ENCODE data around the gene SEZ6L2. TPM values are rescaled to one million over a fixed set of nuclear protein-coding genes. Genes with fewer than 3 reads are reported as not detected.

Gene SEZ6L2
- total RNA-seq, 1 experiment from 2014 or later: 70.7 TPM

DNA sequence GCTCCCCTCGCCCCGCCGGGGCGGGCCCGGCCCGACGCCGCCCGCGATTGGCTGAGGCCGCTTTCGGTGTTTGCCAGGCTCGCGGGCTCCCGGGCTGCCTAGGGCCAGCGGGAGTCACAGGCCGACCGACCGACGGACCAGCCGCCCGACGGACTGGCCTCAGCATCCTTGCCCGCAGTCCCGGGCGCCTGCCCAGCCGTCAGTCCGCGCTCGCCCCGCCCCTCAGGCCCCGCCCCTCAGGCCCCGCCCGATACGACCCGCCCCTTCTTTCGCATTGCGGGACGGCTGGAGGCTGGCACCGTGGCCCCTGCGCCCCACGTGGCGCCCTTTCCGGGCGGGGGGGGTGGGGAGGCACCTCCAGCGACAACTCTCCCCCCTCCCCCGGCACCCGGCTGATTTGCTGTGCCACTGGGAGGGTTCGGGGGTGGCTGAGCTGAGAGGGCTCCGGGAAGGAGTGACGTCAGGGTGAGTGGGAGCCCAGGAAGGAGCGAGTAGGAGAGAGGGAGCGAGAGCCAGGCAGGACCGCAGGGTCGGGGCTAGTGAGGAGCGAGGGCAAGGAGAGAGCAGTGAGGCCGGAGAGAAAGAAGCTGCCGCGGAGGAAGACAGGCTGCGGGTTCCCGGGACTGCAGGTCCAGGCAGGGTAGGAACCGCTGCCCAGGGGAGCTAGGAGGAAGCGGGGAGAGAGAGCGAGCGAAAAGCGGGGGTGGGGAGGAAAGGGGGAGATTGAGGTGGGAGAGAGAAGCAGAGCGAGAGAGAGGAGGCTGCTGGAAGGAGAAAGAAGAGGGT lies 945 bp upstream of the SEZ6L2 start, which contains the start of gene ASPHD1:
Gene ASPHD1 (plus strand): TSS at position 387 of the 786 bp plus-strand sequence. CDS start 484 bp downstream, outside the sequence.
- BruUV-seq (replicated peaks): no TSS peak
- peak; percentile 57 for DNase-seq (ENCODE audit: low read depth, low spot score)
- Histone ChIP-seq H3K27me3 (ENCODE audit: control insufficient read depth, insufficient read depth, low read length) (no peaks in the 10 kb centered on the region), H3K4me1 (ENCODE audit: control insufficient read depth, insufficient read depth, low read length) (peaks cover 5% of the 10 kb centered on the region; the same call in 1 of the 2 replicates), H3K9me3 (ENCODE audit: control insufficient read depth, insufficient read depth, low read depth, low read length) (no peaks in the 10 kb centered on the region), H3K4me3 (ENCODE audit: low read depth in 2 of 2, low read length in 2 of 2) (peak within 1 kb of the TSS; percentile 48 to 71), H3K27ac (ENCODE audit: low read length) (peak within 1 kb of the TSS; percentile 70), H3K36me3 (ENCODE audit: control insufficient read depth, insufficient read depth, low read length) (no peaks in the 10 kb centered on the region)
- CTCF ChIA-PET: interaction anchor here (0.5 to 1.7 kb wide), 6 partner anchors 12 to 225 kb away, joined by 3 to 10 read pairs (median 4); no protein-coding TSS in a partner anchor
- peak; percentile 84 for ATAC-seq
- in situ Hi-C loops (cut with HindIII; ENCODE audit: low pct_unique_long_range_greater_than_20kb, low sequenced_read_pairs): no loop called here
- TF ChIP-seq, protein P1, sequence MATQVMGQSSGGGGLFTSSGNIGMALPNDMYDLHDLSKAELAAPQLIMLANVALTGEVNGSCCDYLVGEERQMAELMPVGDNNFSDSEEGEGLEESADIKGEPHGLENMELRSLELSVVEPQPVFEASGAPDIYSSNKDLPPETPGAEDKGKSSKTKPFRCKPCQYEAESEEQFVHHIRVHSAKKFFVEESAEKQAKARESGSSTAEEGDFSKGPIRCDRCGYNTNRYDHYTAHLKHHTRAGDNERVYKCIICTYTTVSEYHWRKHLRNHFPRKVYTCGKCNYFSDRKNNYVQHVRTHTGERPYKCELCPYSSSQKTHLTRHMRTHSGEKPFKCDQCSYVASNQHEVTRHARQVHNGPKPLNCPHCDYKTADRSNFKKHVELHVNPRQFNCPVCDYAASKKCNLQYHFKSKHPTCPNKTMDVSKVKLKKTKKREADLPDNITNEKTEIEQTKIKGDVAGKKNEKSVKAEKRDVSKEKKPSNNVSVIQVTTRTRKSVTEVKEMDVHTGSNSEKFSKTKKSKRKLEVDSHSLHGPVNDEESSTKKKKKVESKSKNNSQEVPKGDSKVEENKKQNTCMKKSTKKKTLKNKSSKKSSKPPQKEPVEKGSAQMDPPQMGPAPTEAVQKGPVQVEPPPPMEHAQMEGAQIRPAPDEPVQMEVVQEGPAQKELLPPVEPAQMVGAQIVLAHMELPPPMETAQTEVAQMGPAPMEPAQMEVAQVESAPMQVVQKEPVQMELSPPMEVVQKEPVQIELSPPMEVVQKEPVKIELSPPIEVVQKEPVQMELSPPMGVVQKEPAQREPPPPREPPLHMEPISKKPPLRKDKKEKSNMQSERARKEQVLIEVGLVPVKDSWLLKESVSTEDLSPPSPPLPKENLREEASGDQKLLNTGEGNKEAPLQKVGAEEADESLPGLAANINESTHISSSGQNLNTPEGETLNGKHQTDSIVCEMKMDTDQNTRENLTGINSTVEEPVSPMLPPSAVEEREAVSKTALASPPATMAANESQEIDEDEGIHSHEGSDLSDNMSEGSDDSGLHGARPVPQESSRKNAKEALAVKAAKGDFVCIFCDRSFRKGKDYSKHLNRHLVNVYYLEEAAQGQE (IDR thresholded peaks at IDR 0.05; ENCODE audit: insufficient read depth in 1 of 2, low read depth in 2 of 2, low read length in 1 of 2): peak in 1 of 2 experiments; percentile 98; a peak in 2 of 4 replicates
- TF ChIP-seq TCF7L2 (IDR thresholded peaks at IDR 0.05; ENCODE audit: low read depth, low read length): no peak
- TF ChIP-seq SIN3A (IDR thresholded peaks at IDR 0.05; ENCODE audit: borderline replicate concordance, insufficient read depth, low read depth, low read length): peak; percentile 96
- peak; percentile 40; the same call in 1 of the 2 replicates for TF ChIP-seq POLR2AphosphoS5 (IDR thresholded peaks at IDR 0.05; ENCODE audit: low read depth, low read length)
- TF ChIP-seq CTCF (IDR thresholded peaks at IDR 0.05): no peak
- POLR2A ChIA-PET: interaction anchor here (0.6 to 0.7 kb wide), 8 partner anchors 12 to 286 kb away, joined by 4 to 9 read pairs (median 6); no protein-coding TSS in a partner anchor
- intact Hi-C loops (cut with micrococcal nuclease; ENCODE audit: unreplicated experiment): no loop called here

DNA sequence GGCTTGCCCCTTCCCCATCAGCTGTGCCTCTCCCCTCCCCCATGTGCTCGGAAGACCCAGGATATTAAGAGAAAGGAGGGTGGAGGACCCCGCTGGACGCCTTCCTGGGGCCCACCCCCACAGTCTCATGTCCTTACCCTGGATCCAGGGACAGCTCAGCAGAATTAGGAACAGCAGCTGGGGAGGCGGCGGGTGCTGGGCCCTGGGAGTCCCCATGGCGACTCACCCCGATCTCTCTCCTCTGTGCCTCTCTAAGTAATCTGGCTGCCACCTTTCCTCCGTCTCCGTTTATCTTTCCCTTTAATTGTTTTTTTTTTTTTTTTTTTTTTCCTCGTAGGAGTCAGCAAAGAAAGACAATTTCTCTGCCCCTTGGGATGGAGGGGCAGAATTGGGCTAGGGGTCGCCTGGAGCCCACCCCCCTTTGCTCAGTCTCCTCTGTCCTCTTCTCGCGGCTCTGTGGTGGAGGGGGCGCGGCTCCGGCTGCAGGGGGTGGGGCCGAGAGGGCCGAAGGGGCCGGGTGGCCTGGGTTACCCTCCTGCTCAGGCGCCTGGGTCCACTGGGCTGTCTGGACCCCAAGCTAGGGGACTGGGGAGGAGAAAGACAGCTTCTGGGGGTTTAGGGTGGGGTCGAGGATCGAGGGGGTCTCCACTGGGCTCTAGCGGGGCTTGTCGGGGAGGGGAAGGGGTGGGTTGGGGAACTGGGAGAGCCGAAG lies 390 bp downstream of the SEZ6L2 start:
- DNase-seq (ENCODE audit: low read depth, low spot score) (no peak), ATAC-seq (peak; percentile 65)
- H3K9me3 ChIP-seq (ENCODE audit: control insufficient read depth, insufficient read depth, low read depth, low read length): no peaks in the 10 kb centered on the region
- TF ChIP-seq POLR2AphosphoS5 (IDR thresholded peaks at IDR 0.05; ENCODE audit: low read depth, low read length) (0 out of 2 replicates have a peak, but pooled peaks have one; percentile 30), CTCF (IDR thresholded peaks at IDR 0.05) (no peak)
- H3K27ac ChIP-seq (ENCODE audit: low read length): peak overlapping the region; percentile 71
- BruUV-seq (replicated peaks): TSS peak; percentile 78
- H3K4me3 ChIP-seq (ENCODE audit: low read depth in 2 of 2, low read length in 2 of 2): peak overlapping the region; percentile 48 to 71
- H3K36me3 ChIP-seq (ENCODE audit: control insufficient read depth, insufficient read depth, low read length): no peaks in the 10 kb centered on the region
- CTCF ChIA-PET: interaction anchor here (0.6 to 1.7 kb wide), 4 partner anchors 10 to 97 kb away, joined by 4 to 11 read pairs (median 10); partner anchors contain the start of gene MVP
- intact Hi-C loops (cut with micrococcal nuclease; ENCODE audit: unreplicated experiment): no loop called here
- H3K4me1 ChIP-seq (ENCODE audit: control insufficient read depth, insufficient read depth, low read length): peaks cover 5% of the 10 kb centered on the region; the same call in 1 of the 2 replicates
- POLR2A ChIA-PET: interaction anchor here (0.6 to 1.0 kb wide), 7 partner anchors 27 to 333 kb away, joined by 3 to 10 read pairs (median 5); no protein-coding TSS in a partner anchor
- in situ Hi-C loops (cut with HindIII; ENCODE audit: low pct_unique_long_range_greater_than_20kb, low sequenced_read_pairs): no loop called here
- H3K27me3 ChIP-seq (ENCODE audit: control insufficient read depth, insufficient read depth, low read length): no peaks in the 10 kb centered on the region
